ENCODE measurements around the gene GOLGA6L10.
"Not testable (repeated sequence)": the region's sequence is repeated elsewhere in the genome, so short reads cannot be mapped to it uniquely, and the experiment has no call there.

GOLGA6L10 gene

DNA sequence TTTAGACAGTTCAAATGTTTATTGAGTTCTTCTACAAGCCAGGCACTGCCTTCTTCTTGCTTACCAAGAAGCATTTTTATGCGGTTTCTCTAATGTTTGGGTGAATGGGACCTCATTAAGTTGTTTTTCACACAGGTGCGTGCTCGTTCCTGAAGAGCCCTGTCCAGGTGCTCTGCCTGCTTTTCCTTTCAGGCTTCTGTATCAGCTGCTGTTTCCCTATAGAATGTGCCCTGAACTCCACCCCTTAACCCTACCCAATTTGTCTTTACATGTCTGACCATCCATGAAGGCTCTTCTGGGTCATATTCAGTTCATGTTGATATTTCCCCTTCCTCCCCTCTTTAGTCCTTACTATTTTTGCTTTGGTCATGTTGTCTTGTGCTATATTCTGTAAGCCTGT, 22.4 kb upstream of the GOLGA6L10 start:
- Histone ChIP-seq H3K4me1 (ENCODE audit: insufficient read depth, low read length) (peaks cover 22% of the 10 kb centered on the region), H3K4me3 (ENCODE audit: low read length) (no peak overlapping the region), H3K27me3 (ENCODE audit: insufficient read depth, low read length) (no peaks in the 10 kb centered on the region), H3K27ac (ENCODE audit: low read depth, low read length) (no peak overlapping the region), H3K9me3 (ENCODE audit: insufficient read depth, low read depth, low read length) (no peaks in the 10 kb centered on the region), H3K36me3 (ENCODE audit: insufficient read depth, low read length) (no peaks in the 10 kb centered on the region), H3K9ac (ENCODE audit: low read depth, low read length) (no peak overlapping the region)
- WGBS: 88% methylated on average over 3 of the region's 3 CpGs

DNA sequence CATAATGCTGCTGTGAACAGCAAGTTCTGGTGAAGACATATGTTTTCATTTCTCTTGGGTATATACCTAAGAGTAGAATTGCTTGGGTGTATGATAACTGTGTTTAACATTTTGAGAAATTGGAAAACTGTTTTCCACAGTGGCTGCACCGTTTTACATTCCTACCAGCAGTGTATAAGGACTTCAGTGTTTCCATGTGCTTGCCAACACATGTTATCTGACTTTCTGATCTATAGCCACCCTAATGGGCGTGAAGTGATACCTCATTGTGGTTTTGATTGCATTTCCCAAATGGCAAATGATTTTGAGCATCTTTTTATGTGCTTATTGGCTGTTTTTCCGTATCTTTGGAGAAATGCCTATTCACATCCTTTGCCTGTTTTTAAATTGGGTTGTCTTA, 18.5 kb upstream of the GOLGA6L10 start:
- WGBS: 23% methylated on average over 1 of the region's 3 CpGs
- not testable (repeated sequence) for H3K27ac ChIP-seq (ENCODE audit: low read depth, low read length); H3K9me3 ChIP-seq (ENCODE audit: insufficient read depth, low read depth, low read length); H3K36me3 ChIP-seq (ENCODE audit: insufficient read depth, low read length); H3K4me3 ChIP-seq (ENCODE audit: low read length); H3K27me3 ChIP-seq (ENCODE audit: insufficient read depth, low read length); H3K9ac ChIP-seq (ENCODE audit: low read depth, low read length)
- H3K4me1 ChIP-seq (ENCODE audit: insufficient read depth, low read length): peaks cover 10% of the 10 kb centered on the region

DNA sequence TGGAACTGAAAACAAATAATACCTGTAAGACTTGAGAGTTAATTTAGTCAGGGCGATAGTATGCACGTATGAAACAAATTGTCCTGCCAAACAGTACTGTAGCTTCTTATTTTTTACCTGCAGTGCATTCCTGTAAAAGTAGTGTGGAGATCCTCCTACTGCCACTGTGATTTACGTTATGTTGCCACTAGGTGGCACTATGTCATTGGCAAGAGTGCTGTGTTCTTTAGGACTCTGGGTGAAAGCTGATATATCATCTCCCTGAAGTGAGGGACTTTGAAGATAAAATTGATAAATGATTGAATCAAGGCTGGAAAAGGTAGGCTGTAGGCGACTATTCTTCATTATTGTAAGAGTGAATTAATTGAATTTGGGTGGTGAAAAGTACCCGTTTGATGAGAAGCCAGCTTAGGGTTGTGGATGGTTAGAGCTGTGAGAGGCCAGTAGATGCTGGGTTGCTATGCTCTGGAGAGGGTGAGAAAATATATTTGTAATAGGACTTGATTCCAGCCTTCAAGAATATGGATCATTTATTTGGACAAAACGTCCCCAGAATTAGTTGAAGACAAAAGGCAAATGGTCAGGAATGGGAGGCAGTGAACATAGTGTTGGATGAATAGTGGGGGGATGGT, 16.5 kb upstream of the GOLGA6L10 start:
- 0% methylated on average over 1 of the region's 6 CpGs for WGBS
- H3K36me3 ChIP-seq (ENCODE audit: insufficient read depth, low read length); H3K27me3 ChIP-seq (ENCODE audit: insufficient read depth, low read length); H3K4me1 ChIP-seq (ENCODE audit: insufficient read depth, low read length); H3K27ac ChIP-seq (ENCODE audit: low read depth, low read length); H3K9ac ChIP-seq (ENCODE audit: low read depth, low read length); H3K4me3 ChIP-seq (ENCODE audit: low read length); H3K9me3 ChIP-seq (ENCODE audit: insufficient read depth, low read depth, low read length): not testable (repeated sequence)

DNA sequence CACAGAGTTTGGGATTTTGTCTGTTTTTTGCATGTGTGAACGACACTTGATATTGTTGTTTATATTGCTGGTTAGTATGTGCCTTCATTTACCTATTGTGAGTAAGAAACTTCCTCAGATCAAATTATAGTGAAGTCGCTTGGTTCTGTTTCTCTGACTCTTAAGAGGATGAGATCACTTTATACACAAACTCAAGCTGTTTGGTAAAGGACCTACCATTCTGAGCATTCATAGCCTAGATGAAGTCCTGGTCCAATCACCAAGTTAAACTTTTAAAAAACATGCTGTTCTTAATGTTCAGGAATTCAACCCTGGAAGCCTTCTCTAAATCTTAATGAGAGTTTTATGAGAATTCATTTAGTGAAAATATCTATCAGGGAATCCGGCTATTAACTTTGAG, 15.3 kb upstream of the GOLGA6L10 start:
- H3K4me3 ChIP-seq (ENCODE audit: low read length); H3K9me3 ChIP-seq (ENCODE audit: insufficient read depth, low read depth, low read length); H3K4me1 ChIP-seq (ENCODE audit: insufficient read depth, low read length); H3K36me3 ChIP-seq (ENCODE audit: insufficient read depth, low read length); H3K9ac ChIP-seq (ENCODE audit: low read depth, low read length); H3K27ac ChIP-seq (ENCODE audit: low read depth, low read length); H3K27me3 ChIP-seq (ENCODE audit: insufficient read depth, low read length): not testable (repeated sequence)
- no CpG with 5 or more reads among the region's 3 CpGs for WGBS

DNA sequence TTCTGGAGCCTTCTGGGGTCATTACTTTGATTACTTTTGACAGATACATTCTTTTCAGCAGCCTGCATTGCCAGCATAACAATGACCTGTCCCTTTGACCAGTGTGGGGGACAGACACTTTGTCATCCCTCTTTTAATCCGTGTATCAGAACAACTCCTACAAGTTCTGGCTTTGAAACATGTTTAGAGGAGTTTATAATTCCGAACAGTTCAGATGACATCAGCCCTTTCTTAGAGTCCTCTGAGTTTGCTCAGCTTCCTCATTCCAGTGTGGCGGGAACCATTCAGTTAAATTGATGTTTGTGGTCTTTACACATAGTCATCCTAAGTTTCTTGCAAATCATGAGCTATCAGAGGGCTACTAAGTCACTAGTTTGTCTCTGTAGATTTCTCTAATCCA, 13.5 kb upstream of the GOLGA6L10 start:
- H3K36me3 ChIP-seq (ENCODE audit: insufficient read depth, low read length); H3K4me1 ChIP-seq (ENCODE audit: insufficient read depth, low read length); H3K4me3 ChIP-seq (ENCODE audit: low read length); H3K9me3 ChIP-seq (ENCODE audit: insufficient read depth, low read depth, low read length); H3K27me3 ChIP-seq (ENCODE audit: insufficient read depth, low read length); H3K9ac ChIP-seq (ENCODE audit: low read depth, low read length); H3K27ac ChIP-seq (ENCODE audit: low read depth, low read length): not testable (repeated sequence)
- WGBS: no CpG with 5 or more reads among the region's 3 CpGs

DNA sequence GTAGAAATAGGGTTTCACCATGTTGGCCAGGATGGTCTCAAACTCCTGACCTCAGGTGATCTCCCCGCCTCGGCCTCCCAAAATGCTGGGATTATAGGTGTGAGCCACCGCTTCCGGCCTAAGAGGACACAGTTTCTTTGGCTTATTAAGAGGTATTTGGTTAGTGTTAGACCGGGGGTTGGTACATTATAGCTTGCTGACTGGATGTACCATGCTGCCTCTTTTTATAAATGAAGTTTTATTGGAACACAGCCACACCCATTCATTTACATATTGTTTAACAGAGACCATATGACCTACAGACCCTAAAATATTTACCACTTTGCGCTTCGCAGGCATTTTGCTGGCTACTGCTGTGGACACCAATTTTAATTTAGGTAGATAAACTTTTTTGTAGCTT, 11.3 kb upstream of the GOLGA6L10 start:
- not testable (repeated sequence) for H3K36me3 ChIP-seq (ENCODE audit: insufficient read depth, low read length); H3K9ac ChIP-seq (ENCODE audit: low read depth, low read length); H3K27ac ChIP-seq (ENCODE audit: low read depth, low read length); H3K4me3 ChIP-seq (ENCODE audit: low read length); H3K27me3 ChIP-seq (ENCODE audit: insufficient read depth, low read length); H3K4me1 ChIP-seq (ENCODE audit: insufficient read depth, low read length); H3K9me3 ChIP-seq (ENCODE audit: insufficient read depth, low read depth, low read length)
- WGBS: no CpG with 5 or more reads among the region's 7 CpGs

DNA sequence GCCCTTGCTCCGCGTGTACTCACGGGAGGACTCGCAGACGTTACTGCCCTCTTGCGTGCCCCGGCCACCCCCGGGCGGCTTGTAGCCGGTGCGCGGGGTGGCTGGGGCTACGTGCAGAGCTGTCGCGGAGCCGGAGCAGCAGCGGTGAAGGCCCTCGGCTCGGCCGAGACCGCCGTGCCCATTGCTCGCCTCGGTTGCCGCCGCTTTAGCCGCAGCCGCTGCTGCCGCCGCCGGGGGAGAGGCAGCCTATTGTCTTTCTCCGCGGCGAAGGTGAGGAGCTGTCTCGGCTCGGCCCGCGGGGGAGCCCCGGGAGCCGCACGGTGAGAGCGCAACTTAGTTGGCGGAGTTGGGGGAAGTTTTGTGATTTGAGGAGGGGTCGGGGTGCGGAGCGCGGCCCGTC, 5.8 kb upstream of the GOLGA6L10 start:
- H3K27me3 ChIP-seq (ENCODE audit: insufficient read depth, low read length); H3K36me3 ChIP-seq (ENCODE audit: insufficient read depth, low read length); H3K9ac ChIP-seq (ENCODE audit: low read depth, low read length); H3K9me3 ChIP-seq (ENCODE audit: insufficient read depth, low read depth, low read length); H3K4me3 ChIP-seq (ENCODE audit: low read length); H3K27ac ChIP-seq (ENCODE audit: low read depth, low read length); H3K4me1 ChIP-seq (ENCODE audit: insufficient read depth, low read length): not testable (repeated sequence)
- no CpG with 5 or more reads among the region's 48 CpGs for WGBS

DNA sequence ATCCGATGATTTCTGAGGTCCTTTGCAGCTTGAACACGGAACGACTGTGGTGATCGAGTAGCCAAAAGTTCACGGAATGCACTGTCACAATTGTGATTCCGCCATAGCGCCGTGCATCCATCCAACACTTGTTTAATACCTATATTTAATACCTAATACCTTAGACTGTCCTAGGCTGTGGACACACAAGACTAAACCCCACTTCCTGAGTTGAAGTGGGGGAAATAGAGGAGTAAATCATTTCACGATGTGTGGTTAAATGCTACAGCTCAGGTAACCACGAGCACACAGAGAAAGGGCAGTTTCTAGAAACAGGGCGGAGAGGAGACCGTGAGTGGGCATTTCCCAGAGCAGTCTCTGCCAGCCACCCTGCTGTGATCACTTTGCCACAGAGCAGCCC, 5.3 kb upstream of the GOLGA6L10 start:
- not testable (repeated sequence) for H3K27me3 ChIP-seq (ENCODE audit: insufficient read depth, low read length); H3K9me3 ChIP-seq (ENCODE audit: insufficient read depth, low read depth, low read length); H3K36me3 ChIP-seq (ENCODE audit: insufficient read depth, low read length); H3K27ac ChIP-seq (ENCODE audit: low read depth, low read length); H3K4me1 ChIP-seq (ENCODE audit: insufficient read depth, low read length); H3K9ac ChIP-seq (ENCODE audit: low read depth, low read length)
- WGBS: no CpG with 5 or more reads among the region's 12 CpGs
- peak overlapping the region; percentile 50 for H3K4me3 ChIP-seq (ENCODE audit: low read length)

DNA sequence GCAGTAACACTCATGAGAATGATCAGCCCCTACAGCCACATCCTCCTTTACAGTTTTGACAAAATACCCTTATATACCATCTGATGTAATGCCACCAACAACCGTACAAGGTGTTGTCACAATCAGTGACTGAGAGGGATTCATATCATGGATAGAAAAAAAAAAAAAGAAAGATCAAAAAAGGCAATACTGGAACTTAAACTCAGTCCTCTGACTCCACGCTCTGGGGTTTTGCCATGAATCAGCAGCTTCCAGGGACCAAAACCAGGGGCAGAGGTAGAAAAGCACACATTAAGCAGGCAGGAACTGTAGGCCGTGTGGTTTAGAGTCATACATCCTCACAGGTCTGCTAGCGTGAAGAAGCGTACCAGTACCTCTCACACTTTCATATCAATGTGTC, 1.6 kb downstream of the GOLGA6L10 start:
- H3K9ac ChIP-seq (ENCODE audit: low read depth, low read length); H3K4me1 ChIP-seq (ENCODE audit: insufficient read depth, low read length); H3K4me3 ChIP-seq (ENCODE audit: low read length); H3K27me3 ChIP-seq (ENCODE audit: insufficient read depth, low read length); H3K36me3 ChIP-seq (ENCODE audit: insufficient read depth, low read length); H3K9me3 ChIP-seq (ENCODE audit: insufficient read depth, low read depth, low read length); H3K27ac ChIP-seq (ENCODE audit: low read depth, low read length): not testable (repeated sequence)
- 68% methylated on average over 2 of the region's 5 CpGs for WGBS

DNA sequence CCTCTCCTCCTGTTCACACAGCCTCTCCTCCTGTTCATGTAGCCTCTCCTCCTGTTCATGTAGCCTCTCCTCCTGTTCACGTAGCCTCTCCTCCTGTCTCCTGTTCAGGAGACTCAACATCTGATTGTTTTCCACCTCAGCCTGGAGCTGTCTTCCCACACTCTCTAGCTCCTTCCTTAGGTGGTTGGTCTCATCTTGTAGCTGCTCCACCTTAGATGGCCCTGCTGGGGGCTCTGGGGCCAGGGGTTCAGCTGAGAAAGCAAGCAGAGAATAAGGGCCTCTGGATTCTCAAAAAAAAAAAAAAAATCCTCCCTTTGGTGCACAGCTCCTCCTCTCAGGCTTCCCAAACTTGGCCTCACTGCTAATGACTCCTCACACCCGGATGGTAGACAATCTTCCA, 4.1 kb downstream of the GOLGA6L10 start:
- H3K27ac ChIP-seq (ENCODE audit: low read depth, low read length); H3K4me1 ChIP-seq (ENCODE audit: insufficient read depth, low read length); H3K9me3 ChIP-seq (ENCODE audit: insufficient read depth, low read depth, low read length); H3K36me3 ChIP-seq (ENCODE audit: insufficient read depth, low read length); H3K27me3 ChIP-seq (ENCODE audit: insufficient read depth, low read length); H3K9ac ChIP-seq (ENCODE audit: low read depth, low read length); H3K4me3 ChIP-seq (ENCODE audit: low read length): not testable (repeated sequence)
- 89% methylated on average over 1 of the region's 2 CpGs for WGBS

DNA sequence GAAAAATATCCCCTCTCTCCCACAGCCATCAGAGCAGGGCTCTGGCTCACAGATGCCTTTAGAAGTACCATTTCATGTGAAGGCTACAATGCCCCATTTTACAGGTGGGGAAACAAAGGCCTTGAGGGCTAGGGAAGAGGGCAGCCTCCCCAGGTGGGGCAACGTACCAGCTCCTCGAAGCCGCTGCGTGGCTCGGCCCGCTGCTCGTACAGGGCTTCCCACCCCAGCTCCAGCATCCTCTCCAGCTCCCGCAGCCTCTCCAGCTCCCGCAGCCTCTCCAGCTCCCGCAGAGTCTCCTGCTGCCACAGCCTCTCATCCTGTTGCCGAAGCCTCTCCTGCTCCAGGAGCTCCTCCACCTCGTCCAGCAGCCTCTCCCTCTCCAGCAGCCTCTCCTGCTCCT, 4.9 kb downstream of the GOLGA6L10 start:
- H3K4me1 ChIP-seq (ENCODE audit: insufficient read depth, low read length); H3K9ac ChIP-seq (ENCODE audit: low read depth, low read length); H3K27me3 ChIP-seq (ENCODE audit: insufficient read depth, low read length); H3K36me3 ChIP-seq (ENCODE audit: insufficient read depth, low read length); H3K9me3 ChIP-seq (ENCODE audit: insufficient read depth, low read depth, low read length); H3K27ac ChIP-seq (ENCODE audit: low read depth, low read length); H3K4me3 ChIP-seq (ENCODE audit: low read length): not testable (repeated sequence)
- 95% methylated on average over 10 of the region's 12 CpGs for WGBS

DNA sequence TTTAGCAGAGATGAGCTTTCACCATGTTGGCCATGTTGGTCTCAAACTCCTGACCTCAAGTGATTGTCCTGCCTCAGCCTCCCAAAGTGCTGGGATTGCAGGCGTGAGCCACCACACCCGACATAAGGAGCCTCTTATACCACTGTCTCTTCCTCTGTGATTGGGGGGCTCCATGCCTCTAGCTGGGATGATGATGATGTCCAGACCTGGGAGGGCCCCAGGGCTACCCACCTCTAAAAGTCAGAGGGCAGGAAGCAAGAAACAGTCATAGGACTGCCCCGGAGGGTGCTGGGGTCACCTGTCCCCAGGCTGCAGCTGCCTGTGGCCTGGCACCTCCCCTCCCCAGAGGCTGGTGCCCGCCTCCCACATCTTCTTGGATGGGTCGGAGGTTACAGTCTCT, 5.4 kb downstream of the GOLGA6L10 start:
- no CpG with 5 or more reads among the region's 5 CpGs for WGBS
- H3K27me3 ChIP-seq (ENCODE audit: insufficient read depth, low read length); H3K9ac ChIP-seq (ENCODE audit: low read depth, low read length); H3K4me3 ChIP-seq (ENCODE audit: low read length); H3K4me1 ChIP-seq (ENCODE audit: insufficient read depth, low read length); H3K9me3 ChIP-seq (ENCODE audit: insufficient read depth, low read depth, low read length); H3K36me3 ChIP-seq (ENCODE audit: insufficient read depth, low read length); H3K27ac ChIP-seq (ENCODE audit: low read depth, low read length): not testable (repeated sequence)

All from HUES64 (cell line).